KBM-7 (cell line): Measurements from ENCODE around the gene EMX1.
"Not testable (repeated sequence)": the region's sequence is repeated elsewhere in the genome, so short reads cannot be mapped to it uniquely, and the experiment has no call there.

Experiments
- DNase-seq: peaks from one replicate; pipeline ENCODE4 v3.0.0-alpha.2; 2015
- in situ Hi-C: fragments of 300-500 bp; cut with MboI; formaldehyde crosslinking; loops from 2 replicates; pipeline ENCODE4 v1.14.3; 2020; ENCODE audit warnings: low sequenced_read_pairs, low pct_unique_long_range_greater_than_20kb, mixed read lengths

Gene EMX1

DNA sequence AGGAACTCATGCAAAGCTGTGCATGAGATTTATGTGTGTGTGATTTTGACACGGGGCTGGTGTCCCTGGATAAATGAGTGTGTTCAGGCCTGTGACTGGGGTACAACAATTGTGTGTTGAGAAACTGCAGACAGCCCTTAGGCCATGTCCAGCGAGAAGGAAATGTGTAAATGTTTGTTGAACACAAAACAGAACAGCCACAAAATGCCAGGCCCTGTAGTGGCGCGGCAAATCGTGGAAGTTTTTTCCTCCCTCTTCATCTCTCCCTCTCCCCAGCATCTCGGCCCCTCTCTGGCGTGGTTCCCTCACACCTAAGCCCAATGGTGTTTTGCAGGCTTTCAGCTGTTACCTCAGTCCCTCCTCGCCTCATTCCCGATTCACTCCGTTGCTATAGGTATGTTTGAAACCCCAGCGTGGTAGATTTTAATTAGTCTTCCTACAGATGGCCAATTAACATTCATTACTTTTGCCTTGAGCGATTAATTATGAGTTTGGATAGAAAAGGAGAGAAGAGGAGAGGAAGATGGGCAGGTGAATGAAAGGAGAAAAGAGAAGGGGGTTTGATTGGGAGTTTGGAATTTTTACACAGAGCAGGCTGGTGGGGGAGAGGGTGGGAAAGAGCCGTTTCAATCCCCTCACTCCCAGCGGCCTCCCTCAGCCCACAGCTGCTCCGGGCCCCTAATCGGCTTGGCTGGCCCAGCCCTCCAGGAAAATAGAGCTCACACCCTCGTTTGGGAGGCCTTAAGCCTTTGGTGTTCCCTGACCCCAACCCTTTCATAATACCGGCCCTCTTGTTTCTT lies 19.3 kb upstream of the EMX1 start:
- no peak for DNase-seq
- in situ Hi-C loops, result no loop called here

- no peak for DNase-seq
- in situ Hi-C loops, result no loop called here
Observed at GRCh38 chr2:72898585-72898906, 18.8 kb upstream of the EMX1 start.

DNA sequence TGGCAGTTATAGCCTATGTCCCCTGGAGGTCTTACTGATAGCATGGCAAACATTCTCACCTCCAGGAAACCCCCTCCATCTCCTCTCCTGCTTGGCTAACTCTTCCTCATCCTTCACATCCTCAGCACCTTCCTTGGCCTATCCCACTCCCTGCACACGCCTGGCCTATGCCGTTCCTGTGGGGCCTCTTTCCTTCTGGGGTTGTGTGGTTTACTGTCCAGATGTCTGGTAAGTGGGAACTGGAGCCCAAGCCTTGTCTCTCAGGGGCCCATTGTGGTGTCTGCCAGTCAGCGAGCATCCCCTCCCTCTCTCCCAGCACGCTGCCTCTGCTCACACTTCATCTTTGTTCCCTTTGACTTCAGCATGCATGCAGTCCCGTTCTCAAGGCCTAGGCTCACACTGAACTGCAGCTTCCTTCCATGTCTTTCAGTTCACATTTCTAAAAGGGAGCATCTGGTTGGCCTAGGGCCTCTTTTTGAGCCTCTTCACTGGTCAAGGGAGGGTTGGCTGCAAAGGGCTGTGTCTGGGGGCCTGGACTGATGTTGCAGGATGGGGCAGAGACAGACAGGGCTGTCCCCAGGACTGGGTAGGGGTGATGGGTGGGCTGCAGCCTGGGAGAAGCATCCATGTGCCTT lies 17.0 kb upstream of the EMX1 start:
- in situ Hi-C loops, result no loop called here
- no peak for DNase-seq

DNA sequence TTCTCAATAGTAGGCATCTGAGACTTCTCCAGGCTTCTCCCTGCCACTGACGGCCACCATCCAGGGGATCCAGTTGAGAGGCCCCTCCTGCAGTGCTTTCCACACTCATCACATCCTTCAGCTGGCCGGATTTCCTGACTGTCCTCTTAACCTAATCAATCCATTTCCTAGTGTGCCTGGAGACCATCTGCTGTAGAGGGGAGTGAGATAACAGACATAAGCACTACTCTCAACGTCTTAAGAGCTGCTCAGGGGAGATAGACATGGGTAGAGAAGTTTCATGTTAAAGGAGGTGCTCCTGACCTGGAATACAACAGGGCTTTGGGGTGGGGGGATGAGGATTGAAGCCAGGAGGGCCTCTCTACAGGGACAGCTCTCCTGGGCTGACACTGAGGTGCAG lies 15.9 kb upstream of the EMX1 start:
- DNase-seq, result no peak
- in situ Hi-C loops, result no loop called here

DNA sequence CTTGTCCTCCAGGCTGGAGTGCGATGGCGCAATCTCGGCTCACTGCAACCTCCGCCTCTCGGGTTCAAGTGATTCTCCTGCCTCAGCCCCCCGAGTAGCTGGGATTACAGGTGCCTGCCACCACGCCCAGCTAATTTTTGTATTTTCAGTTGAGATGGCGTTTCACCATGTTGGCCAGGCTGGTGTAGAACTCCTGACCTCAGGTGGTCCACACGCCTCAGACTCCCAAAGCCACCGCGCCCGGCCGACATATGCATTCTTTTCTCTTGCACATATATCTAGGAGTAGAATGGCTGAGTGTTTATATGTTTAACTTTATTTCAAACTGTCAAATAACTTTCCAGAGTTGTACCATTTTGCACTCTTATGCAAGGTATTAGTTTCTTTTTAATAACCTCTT lies 9.9 kb upstream of the EMX1 start:
- in situ Hi-C loops, DNase-seq: not testable (repeated sequence)

GRCh38 chr2:72908741-72909140 lies 8.6 kb upstream of the EMX1 start:
- DNase-seq, result no peak
- in situ Hi-C loops, result no loop called here

DNA sequence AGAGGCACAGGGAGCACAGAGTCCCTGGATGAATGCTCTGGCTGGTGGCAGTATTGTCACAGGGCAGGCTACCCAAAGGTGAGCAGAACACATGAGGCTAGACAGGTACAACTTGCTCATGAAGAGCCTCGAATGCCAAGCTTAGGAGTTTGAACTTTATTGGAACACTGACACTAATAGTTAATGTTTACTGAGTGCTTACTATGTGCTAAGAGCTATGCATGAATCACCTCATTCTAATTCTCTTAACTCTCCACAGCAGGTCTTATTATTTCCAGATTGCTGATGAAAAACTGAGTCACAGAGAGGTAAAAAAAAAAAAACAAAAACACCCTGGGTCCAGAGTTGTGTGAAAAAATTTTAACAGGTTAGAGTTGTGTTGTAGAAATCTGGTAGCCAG lies 6.1 kb upstream of the EMX1 start:
- no peak for DNase-seq
- in situ Hi-C loops, result no loop called here

DNA sequence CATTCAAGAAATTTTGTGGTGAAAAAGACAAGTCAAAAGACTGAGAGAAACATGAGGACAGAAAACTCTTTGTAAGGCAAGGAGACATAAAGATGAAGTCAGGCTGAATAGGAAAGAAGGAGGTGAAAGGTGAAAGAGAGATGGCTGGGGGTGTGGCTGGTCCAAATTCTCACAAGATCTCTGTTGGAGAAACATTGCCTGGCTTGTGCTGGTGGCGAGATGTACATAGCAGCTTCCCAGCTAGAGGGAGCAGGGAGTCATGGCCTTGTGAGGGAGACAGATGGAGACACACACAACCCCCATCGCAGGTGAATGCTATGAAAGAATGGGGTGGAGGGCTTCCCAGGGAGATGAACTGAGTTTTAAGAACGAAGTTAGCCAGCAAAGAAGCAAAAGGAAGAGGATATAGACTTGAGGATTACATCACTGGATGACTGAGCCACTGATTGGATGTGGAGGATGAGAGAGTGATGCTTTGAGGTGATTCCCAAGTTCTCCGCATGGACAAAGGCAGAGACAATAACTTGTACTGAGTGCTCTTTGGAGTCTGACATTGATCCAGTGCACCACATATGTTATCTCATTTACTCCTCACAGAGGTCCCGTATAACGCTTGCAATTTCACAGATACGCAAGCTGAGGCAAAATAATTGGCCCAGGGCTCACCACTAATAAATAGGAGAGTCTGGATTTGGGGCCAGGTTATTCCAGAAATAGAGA lies 3.7 kb upstream of the EMX1 start:
- in situ Hi-C loops, result no loop called here
- no peak for DNase-seq

DNA sequence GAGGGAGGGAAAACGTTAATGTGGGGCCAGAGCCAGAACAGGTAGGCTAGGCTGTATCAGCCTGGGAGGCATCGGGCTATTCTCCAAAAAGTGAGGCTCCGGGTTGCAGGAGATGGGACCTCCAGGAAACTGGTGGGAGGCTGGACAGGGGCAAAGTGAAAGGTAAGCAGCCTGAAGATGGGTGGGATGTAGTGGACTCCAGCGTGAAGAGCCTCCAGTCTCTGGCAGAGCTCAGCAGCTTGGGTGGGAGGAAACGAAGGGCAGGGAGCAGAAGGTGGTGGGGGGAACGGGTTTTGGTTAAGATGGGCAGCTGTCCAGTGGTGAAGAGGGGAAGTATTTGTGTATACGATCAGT lies 3.1 kb upstream of the EMX1 start:
- in situ Hi-C loops, result no loop called here
- no peak for DNase-seq

GRCh38 chr2:72914589-72915319 lies 2.6 kb upstream of the EMX1 start:
- no peak for DNase-seq
- in situ Hi-C loops, result no loop called here

GRCh38 chr2:72915320-72915906 lies 1.9 kb upstream of the EMX1 start:
- in situ Hi-C loops, result no loop called here
- no peak for DNase-seq

- DNase-seq, result peak; percentile 43
Observed at GRCh38 chr2:72915907-72916742, 1.2 kb upstream of the EMX1 start.

DNA sequence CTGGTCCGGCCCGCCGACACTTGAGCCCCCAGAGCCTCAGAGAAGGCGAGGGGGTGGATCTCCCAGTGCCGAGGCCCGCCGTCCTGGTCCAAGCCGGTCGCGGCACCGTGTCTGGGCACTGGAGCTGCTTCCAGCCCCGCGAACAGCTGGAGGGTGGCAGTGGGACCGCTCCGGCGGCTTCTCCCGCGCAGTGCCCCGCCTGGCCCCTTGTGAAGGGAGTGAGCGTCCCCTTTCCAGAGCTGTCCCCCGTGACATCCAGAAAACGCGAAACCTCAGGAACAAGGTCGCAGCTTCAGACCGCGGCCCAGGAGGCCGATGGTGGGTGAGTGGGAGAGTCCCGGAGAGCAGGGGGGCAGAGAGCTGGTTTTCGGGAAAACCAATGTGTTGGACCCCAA lies 579 bp upstream of the EMX1 start:
- no peak for DNase-seq
- in situ Hi-C loops, result no loop called here

More at GRCh38 chr2:72915907-72916742, 1.2 kb upstream of the EMX1 start:
- in situ Hi-C loops, result no loop called here

DNA sequence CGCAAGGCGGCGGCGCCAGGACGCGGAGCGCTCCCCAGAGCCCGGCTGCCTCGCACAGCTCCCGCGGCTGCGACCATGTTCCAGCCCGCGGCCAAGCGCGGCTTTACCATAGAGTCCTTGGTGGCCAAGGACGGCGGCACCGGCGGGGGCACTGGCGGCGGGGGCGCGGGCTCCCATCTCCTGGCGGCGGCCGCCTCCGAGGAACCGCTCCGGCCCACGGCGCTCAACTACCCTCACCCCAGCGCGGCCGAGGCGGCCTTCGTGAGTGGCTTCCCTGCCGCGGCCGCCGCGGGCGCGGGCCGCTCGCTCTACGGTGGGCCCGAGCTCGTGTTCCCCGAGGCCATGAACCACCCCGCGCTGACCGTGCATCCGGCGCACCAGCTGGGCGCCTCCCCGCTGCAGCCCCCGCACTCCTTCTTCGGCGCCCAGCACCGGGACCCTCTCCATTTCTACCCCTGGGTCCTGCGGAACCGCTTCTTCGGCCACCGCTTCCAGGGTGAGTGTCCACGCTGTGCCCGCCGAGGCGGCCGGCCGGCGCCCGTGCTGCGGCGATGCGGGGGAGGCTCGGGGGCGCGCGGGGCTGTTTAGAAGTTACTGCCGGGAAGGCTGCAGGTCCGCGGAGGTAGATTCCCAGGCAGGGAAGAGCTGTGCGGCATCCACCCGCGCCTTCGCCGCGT lies 696 bp downstream of the EMX1 start:
- in situ Hi-C loops, result no loop called here
- peak; percentile 32 for DNase-seq

GRCh38 chr2:72919414-72920317 lies 2.3 kb downstream of the EMX1 start:
- in situ Hi-C loops, result no loop called here
- no peak for DNase-seq

DNA sequence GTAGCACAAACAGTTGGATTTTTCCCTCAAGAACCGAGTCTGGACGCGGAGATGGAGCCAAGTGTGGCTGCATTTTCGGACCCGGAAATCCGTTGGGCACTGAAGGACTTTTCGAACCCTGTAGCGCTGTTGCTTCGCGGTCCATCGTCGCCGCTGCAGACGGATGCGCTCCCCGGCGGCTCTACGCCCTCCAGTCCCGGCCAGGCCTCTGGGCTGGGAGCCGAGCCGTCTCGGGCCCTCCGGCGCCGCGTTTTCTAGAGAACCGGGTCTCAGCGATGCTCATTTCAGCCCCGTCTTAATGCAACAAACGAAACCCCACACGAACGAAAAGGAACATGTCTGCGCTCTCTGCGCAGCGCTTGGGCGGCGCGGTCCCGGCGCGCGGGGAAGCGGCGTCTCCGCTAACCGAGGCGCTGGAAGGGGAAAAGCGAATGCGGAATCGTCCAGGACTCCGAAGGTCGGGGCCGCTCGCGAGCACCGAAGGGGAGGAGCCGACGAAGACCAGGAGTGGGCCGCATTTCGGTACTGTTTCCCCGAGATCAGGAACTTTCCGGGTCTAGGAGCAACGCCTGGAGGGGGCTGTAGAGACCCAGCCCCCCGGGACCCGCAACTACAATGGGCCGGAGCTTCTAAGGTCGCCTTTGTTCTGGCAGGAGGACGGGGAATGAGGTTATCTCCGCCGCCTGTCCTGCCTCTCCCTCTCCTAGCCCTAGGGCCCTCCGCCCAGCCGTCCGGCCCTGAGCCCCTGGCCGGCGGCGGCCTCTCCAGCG lies 3.2 kb downstream of the EMX1 start:
- no peak for DNase-seq
- in situ Hi-C loops, result no loop called here
